ENCODE data around the gene CEACAM5.

- no peak for TF ChIP-seq YY1 (IDR thresholded peaks at IDR 0.05)
- TF ChIP-seq RXRA (IDR thresholded peaks at IDR 0.05): no peak
- TF ChIP-seq TAF1 (conservative IDR thresholded peaks at IDR 0.05): no peak
- TF ChIP-seq, protein P1, sequence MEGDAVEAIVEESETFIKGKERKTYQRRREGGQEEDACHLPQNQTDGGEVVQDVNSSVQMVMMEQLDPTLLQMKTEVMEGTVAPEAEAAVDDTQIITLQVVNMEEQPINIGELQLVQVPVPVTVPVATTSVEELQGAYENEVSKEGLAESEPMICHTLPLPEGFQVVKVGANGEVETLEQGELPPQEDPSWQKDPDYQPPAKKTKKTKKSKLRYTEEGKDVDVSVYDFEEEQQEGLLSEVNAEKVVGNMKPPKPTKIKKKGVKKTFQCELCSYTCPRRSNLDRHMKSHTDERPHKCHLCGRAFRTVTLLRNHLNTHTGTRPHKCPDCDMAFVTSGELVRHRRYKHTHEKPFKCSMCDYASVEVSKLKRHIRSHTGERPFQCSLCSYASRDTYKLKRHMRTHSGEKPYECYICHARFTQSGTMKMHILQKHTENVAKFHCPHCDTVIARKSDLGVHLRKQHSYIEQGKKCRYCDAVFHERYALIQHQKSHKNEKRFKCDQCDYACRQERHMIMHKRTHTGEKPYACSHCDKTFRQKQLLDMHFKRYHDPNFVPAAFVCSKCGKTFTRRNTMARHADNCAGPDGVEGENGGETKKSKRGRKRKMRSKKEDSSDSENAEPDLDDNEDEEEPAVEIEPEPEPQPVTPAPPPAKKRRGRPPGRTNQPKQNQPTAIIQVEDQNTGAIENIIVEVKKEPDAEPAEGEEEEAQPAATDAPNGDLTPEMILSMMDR (IDR thresholded peaks at IDR 0.05; ENCODE audit: low read depth, low read length, missing input control): no peak
- TF ChIP-seq SP1 (IDR thresholded peaks at IDR 0.05): no peak
- TF ChIP-seq, protein P2, sequence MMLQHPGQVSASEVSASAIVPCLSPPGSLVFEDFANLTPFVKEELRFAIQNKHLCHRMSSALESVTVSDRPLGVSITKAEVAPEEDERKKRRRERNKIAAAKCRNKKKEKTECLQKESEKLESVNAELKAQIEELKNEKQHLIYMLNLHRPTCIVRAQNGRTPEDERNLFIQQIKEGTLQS (IDR thresholded peaks at IDR 0.05): no peak
- no peak for TF ChIP-seq REST (IDR thresholded peaks at IDR 0.05)
- no peak for TF ChIP-seq MAX (IDR thresholded peaks at IDR 0.05)
- no peak for TF ChIP-seq RAD21 (IDR thresholded peaks at IDR 0.05)
Measured at GRCh38 chr19:41699968-41700323, 8.5 kb upstream of the CEACAM5 start.
